ENCODE measurements around the gene CTBP2. TPM values are rescaled to one million over a fixed set of nuclear protein-coding genes. Genes with fewer than 3 reads are reported as not detected.

The CTBP2 gene
- total RNA-seq, 1 donor from 2014 or later = 90.6 TPM

DNA sequence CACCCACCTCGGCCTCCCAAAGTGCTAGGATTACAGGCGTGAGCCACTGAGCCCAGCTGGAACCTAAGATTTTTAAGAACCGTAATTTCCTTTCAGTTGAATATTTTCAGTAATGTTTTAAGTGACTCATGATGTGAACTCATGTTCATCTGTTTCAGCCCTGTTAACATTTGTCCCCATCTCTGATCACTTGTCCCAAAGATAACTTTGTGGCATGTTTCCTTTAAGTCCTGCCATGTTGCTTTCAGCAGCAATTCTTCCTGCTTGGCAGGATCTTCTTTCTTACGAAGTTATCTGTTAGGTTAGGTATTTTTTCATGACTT is 199.2 kb downstream of the CTBP2 start:
- Mint-ChIP-seq H3K27me3 (ENCODE audit: low read depth) (no peaks in the 10 kb centered on the region), H3K36me3 (ENCODE audit: low read depth) (no peaks in the 10 kb centered on the region), H3K4me1 (ENCODE audit: low read depth) (peaks cover 52% of the 10 kb centered on the region), H3K4me3 (ENCODE audit: unreplicated experiment) (no peak overlapping the region), H3K9me3 (ENCODE audit: low read depth) (no peaks in the 10 kb centered on the region), H3K27ac (ENCODE audit: unreplicated experiment) (peak overlapping the region; percentile 38)
- TF ChIP-seq, protein P1, sequence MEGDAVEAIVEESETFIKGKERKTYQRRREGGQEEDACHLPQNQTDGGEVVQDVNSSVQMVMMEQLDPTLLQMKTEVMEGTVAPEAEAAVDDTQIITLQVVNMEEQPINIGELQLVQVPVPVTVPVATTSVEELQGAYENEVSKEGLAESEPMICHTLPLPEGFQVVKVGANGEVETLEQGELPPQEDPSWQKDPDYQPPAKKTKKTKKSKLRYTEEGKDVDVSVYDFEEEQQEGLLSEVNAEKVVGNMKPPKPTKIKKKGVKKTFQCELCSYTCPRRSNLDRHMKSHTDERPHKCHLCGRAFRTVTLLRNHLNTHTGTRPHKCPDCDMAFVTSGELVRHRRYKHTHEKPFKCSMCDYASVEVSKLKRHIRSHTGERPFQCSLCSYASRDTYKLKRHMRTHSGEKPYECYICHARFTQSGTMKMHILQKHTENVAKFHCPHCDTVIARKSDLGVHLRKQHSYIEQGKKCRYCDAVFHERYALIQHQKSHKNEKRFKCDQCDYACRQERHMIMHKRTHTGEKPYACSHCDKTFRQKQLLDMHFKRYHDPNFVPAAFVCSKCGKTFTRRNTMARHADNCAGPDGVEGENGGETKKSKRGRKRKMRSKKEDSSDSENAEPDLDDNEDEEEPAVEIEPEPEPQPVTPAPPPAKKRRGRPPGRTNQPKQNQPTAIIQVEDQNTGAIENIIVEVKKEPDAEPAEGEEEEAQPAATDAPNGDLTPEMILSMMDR (IDR thresholded peaks at IDR 0.05) = no peak
- DNase-seq (ENCODE audit: low spot score) = no peak

DNA sequence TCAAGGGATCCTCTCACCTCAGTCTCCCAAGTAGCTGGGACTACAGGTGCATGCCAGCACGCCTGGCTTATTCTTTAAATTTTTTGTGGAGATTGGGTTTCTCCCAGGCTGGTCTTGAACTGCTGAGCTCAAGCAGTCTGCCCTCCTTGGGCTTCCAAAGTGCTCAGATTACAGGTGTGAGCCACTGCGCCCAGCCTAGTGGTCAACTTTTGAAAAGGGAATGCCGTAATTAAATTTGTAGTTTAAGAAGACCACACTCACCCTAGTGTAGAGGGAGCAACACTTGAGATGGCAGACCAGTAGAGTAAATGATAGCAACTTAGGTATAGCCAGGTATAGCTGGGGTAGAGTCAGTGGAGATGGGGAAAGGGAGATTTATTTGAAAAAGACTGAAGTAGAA is 200.8 kb downstream of the CTBP2 start:
- no peaks in the 10 kb centered on the region for H3K36me3 Mint-ChIP-seq (ENCODE audit: low read depth)
- no peak overlapping the region for H3K27ac Mint-ChIP-seq (ENCODE audit: unreplicated experiment)
- no peaks in the 10 kb centered on the region for H3K9me3 Mint-ChIP-seq (ENCODE audit: low read depth)
- H3K27me3 Mint-ChIP-seq (ENCODE audit: low read depth) = no peaks in the 10 kb centered on the region
- peaks cover 46% of the 10 kb centered on the region for H3K4me1 Mint-ChIP-seq (ENCODE audit: low read depth)
- no peak overlapping the region for H3K4me3 Mint-ChIP-seq (ENCODE audit: unreplicated experiment)
- no peak for DNase-seq (ENCODE audit: low spot score)
- TF ChIP-seq, protein P1 (IDR thresholded peaks at IDR 0.05) = no peak

DNA sequence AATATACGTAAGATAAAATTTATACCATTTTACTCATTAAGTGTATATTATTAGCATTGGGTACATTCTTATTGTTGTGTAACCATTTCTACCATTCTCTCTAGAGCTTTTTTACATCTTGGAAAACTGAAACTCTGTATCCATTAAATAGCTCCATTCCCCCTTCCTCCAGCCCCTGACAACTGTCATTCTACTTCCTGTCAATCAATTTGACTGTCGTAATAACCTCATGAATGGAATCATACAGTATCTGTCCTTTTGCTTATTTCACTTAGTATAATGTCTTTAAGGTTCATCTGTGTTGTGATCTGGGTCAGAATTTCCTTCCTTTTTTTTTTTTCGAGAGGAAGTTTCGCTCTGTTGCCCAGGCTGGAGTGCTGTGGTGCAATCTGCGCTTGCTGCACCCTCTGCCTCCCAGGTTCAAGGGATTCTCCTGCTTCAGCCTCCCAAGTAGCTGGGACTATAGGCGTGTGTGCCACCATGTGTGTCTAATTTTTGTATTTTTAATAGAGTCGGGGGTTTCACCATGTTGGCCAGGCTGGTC is 202.9 kb downstream of the CTBP2 start:
- no peaks in the 10 kb centered on the region for H3K27me3 Mint-ChIP-seq (ENCODE audit: low read depth)
- H3K27ac Mint-ChIP-seq (ENCODE audit: unreplicated experiment) = peak overlapping the region; percentile 19
- peaks cover 48% of the 10 kb centered on the region for H3K4me1 Mint-ChIP-seq (ENCODE audit: low read depth)
- no peak for DNase-seq (ENCODE audit: low spot score)
- H3K36me3 Mint-ChIP-seq (ENCODE audit: low read depth) = no peaks in the 10 kb centered on the region
- H3K4me3 Mint-ChIP-seq (ENCODE audit: unreplicated experiment) = no peak overlapping the region
- no peaks in the 10 kb centered on the region for H3K9me3 Mint-ChIP-seq (ENCODE audit: low read depth)
- TF ChIP-seq, protein P1 (IDR thresholded peaks at IDR 0.05) = no peak

DNA sequence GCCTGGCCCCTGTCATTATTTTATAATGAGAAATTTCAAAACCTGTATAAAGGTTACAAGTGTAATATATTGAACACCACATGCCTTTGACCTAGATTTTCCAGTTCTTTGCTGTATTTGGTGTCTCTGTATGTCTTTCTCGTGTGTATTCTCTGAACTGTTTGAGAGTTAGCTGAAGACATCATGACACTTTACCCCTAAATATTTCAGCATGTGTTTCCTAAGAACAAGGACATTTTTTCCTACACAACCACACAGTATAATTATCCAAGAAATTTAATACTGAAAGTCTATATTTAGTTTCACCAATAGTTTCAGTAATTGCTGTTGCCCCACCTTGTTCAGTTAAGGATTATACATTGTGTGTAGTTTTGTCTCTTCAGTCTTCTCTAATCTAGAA is 203.6 kb downstream of the CTBP2 start:
- no peak overlapping the region for H3K4me3 Mint-ChIP-seq (ENCODE audit: unreplicated experiment)
- no peaks in the 10 kb centered on the region for H3K9me3 Mint-ChIP-seq (ENCODE audit: low read depth)
- H3K27ac Mint-ChIP-seq (ENCODE audit: unreplicated experiment) = no peak overlapping the region
- peaks cover 43% of the 10 kb centered on the region for H3K4me1 Mint-ChIP-seq (ENCODE audit: low read depth)
- H3K27me3 Mint-ChIP-seq (ENCODE audit: low read depth) = no peaks in the 10 kb centered on the region
- no peaks in the 10 kb centered on the region for H3K36me3 Mint-ChIP-seq (ENCODE audit: low read depth)
- no peak for DNase-seq (ENCODE audit: low spot score)
- TF ChIP-seq, protein P1 (IDR thresholded peaks at IDR 0.05) = no peak

DNA sequence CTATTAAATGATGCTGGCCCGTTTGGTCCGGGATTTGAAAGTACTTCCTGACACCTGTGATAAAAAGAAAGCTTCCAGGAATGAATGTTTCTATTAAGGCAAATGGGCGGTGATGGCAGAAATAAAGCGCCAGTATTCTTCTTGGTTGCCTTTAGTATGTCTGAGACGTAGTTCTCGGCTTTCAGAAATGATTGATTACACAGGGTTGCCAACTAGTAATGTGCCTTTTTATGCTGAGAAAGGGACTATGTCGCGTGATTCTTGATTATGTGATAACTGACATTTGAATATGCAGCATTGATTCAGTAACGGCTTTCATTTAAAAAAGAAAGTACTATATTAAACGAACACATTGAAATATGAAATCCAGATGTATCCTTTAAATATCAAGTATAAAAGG is 204.5 kb downstream of the CTBP2 start:
- Mint-ChIP-seq H3K27me3 (ENCODE audit: low read depth) (no peaks in the 10 kb centered on the region), H3K36me3 (ENCODE audit: low read depth) (no peaks in the 10 kb centered on the region), H3K27ac (ENCODE audit: unreplicated experiment) (no peak overlapping the region), H3K4me1 (ENCODE audit: low read depth) (peaks cover 35% of the 10 kb centered on the region), H3K9me3 (ENCODE audit: low read depth) (no peaks in the 10 kb centered on the region), H3K4me3 (ENCODE audit: unreplicated experiment) (no peak overlapping the region)
- TF ChIP-seq, protein P1 (IDR thresholded peaks at IDR 0.05) = no peak
- DNase-seq (ENCODE audit: low spot score) = no peak
